T47D (cell line): ENCODE measurements around the gene ATP6V0C.
"Not testable (repeated sequence)": the region's sequence is repeated elsewhere in the genome, so short reads cannot be mapped to it uniquely, and the experiment has no call there.

Experiments used
- DNase-seq, 2 experiments: peaks; one replicate each; pipeline versions ENCODE4 v3.0.0 to v3.0.0-alpha.2; 2011 to 2012; ENCODE audit warnings: low read depth in 1 of 2, low spot score in 1 of 2
- JUND ChIP-seq: IDR thresholded peaks from 2 replicates; pipeline ENCODE4 v1.6.1; 2012; ENCODE audit warnings: low read depth
- in situ Hi-C: cut with HindIII; loops from 2 replicates; pipeline ENCODE4 v1.10.0; 2016; ENCODE audit warnings: low sequenced_read_pairs, low pct_unique_long_range_greater_than_20kb

ATP6V0C gene

GRCh38 chr16:2533912-2534311 is 20.2 kb downstream of the ATP6V0C start:
- TF ChIP-seq JUND: no peak
- DNase-seq: no peak

GRCh38 chr16:2534335-2534734 is 20.6 kb downstream of the ATP6V0C start:
- in situ Hi-C loops, DNase-seq: not testable (repeated sequence)

More at GRCh38 chr16:2533912-2534311, 20.2 kb downstream of the ATP6V0C start:
- in situ Hi-C loops: no loop called here

GRCh38 chr16:2535625-2536013 is 21.9 kb downstream of the ATP6V0C start:
- DNase-seq: no peak
- TF ChIP-seq JUND: no peak
- in situ Hi-C loops: no loop called here

- TF ChIP-seq JUND: no peak
- in situ Hi-C loops: no loop called here
- peak; percentile 82 to 97 for DNase-seq
Observed at GRCh38 chr16:2537451-2538379, 24.0 kb downstream of the ATP6V0C start, which contains the start of gene PDPK1. Gene PDPK1 (plus strand): TSS chr16:2538021. CDS start chr16:2538113, 92 bp downstream.

GRCh38 chr16:2539192-2539844 is 25.6 kb downstream of the ATP6V0C start:
- in situ Hi-C loops, DNase-seq: not testable (repeated sequence)

GRCh38 chr16:2539845-2540458 is 26.2 kb downstream of the ATP6V0C start:
- peak in 1 of 2 experiments; percentile 47 for DNase-seq

GRCh38 chr16:2540912-2541311 is 27.2 kb downstream of the ATP6V0C start:
- in situ Hi-C loops, DNase-seq: not testable (repeated sequence)

More at GRCh38 chr16:2539845-2540458, 26.2 kb downstream of the ATP6V0C start:
- in situ Hi-C loops: not testable (repeated sequence)

- in situ Hi-C loops: not testable (repeated sequence)
Observed at GRCh38 chr16:2541409-2541808, 27.7 kb downstream of the ATP6V0C start.

GRCh38 chr16:2543771-2544170 is 30.0 kb downstream of the ATP6V0C start:
- in situ Hi-C loops: not testable (repeated sequence)

More at GRCh38 chr16:2541409-2541808, 27.7 kb downstream of the ATP6V0C start:
- not testable (repeated sequence) for DNase-seq

GRCh38 chr16:2550283-2550878 is 36.6 kb downstream of the ATP6V0C start:
- DNase-seq, in situ Hi-C loops: not testable (repeated sequence)

More at GRCh38 chr16:2543771-2544170, 30.0 kb downstream of the ATP6V0C start:
- DNase-seq: not testable (repeated sequence)

- in situ Hi-C loops: not testable (repeated sequence)
- peak in 1 of 2 experiments; percentile 83 for DNase-seq
Observed at GRCh38 chr16:2551420-2551889, 37.7 kb downstream of the ATP6V0C start.

- DNase-seq, in situ Hi-C loops: not testable (repeated sequence)
Observed at GRCh38 chr16:2554709-2555425, 41.1 kb downstream of the ATP6V0C start.

- DNase-seq, in situ Hi-C loops: not testable (repeated sequence)
Observed at GRCh38 chr16:2557150-2557549, 43.4 kb downstream of the ATP6V0C start.

- in situ Hi-C loops, DNase-seq: not testable (repeated sequence)
Observed at GRCh38 chr16:2560131-2560797, 46.5 kb downstream of the ATP6V0C start.

GRCh38 chr16:2560798-2561133 is 47.0 kb downstream of the ATP6V0C start:
- in situ Hi-C loops, DNase-seq: not testable (repeated sequence)

- DNase-seq, in situ Hi-C loops: not testable (repeated sequence)
Observed at GRCh38 chr16:2567506-2567905, 53.8 kb downstream of the ATP6V0C start.
